HG02885 (cell line): ENCODE measurements around the gene TMC3.

ENCODE experiments used
- ATAC-seq: cut with Tn5 transposase; IDR thresholded peaks from one replicate; pipeline ENCODE4 v1.9.1; 2021; ENCODE audit warnings: mild to moderate bottlenecking; ENCODE audit not compliant: unreplicated experiment, poor library complexity

Gene TMC3

DNA sequence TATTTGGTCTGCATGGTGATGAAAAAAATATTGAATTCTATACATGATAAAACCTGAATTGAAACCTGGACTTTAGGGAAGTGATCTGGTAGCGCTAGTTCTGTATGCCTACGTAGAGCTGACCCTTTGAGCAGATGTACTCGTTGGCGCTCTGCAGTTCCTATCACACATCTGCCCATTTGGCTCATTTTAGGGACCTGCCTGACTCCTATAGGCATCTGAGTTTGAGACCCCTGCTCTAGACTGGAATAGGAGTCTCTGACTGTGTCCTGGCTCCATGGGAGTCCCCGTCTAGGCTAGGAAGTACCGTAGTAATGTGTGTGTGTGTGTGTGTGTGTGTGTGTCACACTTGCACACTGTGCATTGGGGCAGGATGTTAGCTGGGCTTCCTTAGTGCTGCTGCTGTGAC is 71.3 kb downstream of the TMC3 start:
- ATAC-seq, result no peak

DNA sequence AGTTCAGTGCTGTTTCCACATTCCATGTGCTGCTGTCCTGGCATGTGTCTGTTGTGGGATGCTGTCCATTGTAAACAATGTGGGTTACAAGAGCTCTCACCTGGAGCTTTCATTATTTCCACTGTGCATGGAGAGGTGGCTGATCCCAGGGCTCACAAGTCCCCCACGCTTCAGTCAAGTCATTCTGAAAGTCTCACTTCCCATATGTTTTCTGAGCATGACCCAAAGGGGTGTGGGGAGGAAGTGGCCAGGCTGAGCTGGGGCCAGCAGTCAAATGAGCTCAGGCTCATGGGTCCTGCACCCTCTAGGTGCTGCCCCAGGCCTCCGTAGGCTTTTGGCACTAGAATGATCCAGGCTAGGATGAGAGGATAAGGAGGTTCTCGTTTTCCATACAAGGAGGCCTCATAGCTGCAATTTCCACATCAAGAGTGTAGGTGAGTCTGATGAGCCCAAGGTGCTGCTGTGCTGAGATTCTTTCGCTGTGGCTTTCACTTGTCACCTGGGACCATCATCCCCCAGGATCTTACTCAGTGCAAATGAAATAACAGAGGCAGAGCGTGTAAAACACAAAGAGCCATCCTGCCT is 72.1 kb downstream of the TMC3 start:
- ATAC-seq, result peak; percentile 78

DNA sequence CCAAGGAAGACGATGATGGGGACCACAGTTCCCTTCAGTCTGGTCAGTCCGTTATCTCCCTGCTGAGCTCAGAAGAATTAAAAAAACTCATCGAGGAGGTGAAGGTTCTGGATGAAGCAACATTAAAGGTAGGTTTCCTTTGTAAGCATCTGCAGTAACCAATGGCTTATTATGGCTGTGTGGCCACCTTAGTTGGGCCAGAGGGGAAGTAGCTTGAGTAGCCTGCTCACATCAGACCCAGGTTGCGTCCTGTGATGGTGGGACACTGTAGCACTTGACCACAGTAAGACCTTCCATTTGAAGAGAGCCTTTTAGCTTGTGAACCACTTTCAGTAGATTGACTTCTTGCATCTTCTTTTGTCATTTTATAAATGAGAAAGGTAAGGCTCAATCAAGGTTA is 72.6 kb downstream of the TMC3 start:
- peak; percentile 22 for ATAC-seq

GRCh38 chr15:81299630-81300273 is 74.3 kb downstream of the TMC3 start:
- ATAC-seq, result no peak

DNA sequence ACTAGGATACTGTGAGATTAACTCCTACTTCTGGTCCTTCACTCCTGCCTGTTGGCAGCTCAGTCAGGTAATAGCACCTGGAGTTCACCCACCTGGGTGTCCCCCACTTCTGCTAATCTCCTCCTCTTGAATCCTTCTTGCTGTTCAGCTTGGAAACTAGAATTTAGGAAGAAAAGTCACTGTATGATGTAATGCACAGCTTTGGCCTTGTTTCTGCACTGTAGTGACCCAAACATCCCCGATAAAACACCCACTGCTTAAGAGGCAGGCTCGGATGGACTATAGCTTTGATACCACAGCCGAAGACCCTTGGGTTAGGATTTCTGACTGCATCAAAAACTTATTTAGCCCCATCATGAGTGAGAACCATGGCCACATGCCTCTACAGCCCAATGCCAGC is 74.9 kb downstream of the TMC3 start:
- no peak for ATAC-seq

- no peak for ATAC-seq
Observed at GRCh38 chr15:81298611-81299010, 75.4 kb downstream of the TMC3 start.

GRCh38 chr15:81297603-81298575 is 76.1 kb downstream of the TMC3 start:
- no peak for ATAC-seq

DNA sequence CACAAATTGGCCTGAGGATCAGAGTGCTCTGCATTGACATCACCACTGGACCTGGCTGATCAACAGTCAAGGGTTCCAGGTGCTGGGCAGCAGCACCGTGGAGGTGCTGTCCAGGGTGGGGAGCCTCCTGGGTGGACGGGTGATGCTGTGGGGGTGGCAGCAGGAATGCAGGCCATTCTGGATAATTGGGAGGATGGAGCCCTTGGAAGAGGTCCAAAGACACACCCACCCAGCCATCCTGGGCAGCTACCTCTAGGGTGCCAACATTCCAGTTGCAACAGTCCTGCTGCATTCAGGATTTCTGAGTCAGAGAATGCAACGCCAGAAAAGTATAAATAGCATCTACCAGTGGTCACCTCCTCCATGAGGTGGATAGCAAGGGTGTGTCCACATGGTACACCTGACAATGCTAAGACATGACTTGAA is 76.9 kb downstream of the TMC3 start:
- no peak for ATAC-seq

- ATAC-seq, result peak; percentile 49
Observed at GRCh38 chr15:81296673-81297072, 77.3 kb downstream of the TMC3 start.

- ATAC-seq, result no peak
Observed at GRCh38 chr15:81296186-81296585, 77.8 kb downstream of the TMC3 start.

- ATAC-seq, result no peak
Observed at GRCh38 chr15:81295486-81296121, 78.4 kb downstream of the TMC3 start.

DNA sequence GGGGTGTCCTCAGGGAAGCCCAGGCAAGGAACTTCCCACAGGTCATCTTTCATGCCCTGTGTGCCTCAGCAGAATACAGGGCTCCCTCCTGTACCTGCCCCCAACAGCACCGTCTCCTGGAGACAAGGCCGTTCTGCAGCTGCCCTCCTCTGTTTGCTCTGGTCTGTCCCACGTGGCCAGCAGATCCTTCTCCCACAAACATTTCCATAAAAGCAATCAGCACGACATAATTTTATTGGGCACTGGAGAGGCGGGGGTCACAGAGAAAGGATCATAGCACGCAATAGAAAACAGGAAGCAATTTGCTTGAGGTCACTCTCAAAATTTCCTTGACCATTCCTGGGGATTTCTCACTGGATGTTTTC is 79.5 kb downstream of the TMC3 start:
- no peak for ATAC-seq

- ATAC-seq, result peak; percentile 63
Observed at GRCh38 chr15:81293728-81294515, 80.1 kb downstream of the TMC3 start.

GRCh38 chr15:81292523-81293001 is 81.5 kb downstream of the TMC3 start:
- peak; percentile 43 for ATAC-seq

DNA sequence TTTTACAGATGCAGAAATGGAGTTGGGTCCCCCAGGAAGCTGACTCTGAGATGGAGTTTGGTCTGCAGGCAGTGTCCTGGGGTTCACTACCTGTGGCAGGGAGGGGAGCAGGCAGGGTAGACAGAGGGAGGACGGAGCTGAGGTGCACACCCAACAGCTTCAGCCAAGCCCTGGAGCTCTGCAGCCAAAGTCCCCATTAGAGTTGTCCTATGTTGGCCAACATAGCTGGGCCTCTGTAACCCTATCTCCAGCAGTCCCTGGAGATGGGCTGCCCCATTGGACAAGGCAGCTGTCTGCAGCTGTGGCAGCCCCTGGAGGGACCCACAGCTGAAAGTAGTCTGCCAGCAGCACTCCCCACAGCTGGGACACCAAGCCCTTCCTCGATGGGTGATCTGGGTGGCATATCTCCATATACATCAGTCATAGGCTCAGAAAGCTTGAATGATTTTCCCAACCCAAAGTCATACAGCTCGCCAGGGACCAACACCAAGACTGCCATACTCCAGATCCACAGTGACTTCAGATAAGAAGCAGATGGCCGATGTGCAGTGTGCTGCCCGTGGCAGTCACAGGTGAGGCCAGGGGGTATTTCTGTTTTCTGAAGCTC is 82.0 kb downstream of the TMC3 start:
- ATAC-seq, result no peak

DNA sequence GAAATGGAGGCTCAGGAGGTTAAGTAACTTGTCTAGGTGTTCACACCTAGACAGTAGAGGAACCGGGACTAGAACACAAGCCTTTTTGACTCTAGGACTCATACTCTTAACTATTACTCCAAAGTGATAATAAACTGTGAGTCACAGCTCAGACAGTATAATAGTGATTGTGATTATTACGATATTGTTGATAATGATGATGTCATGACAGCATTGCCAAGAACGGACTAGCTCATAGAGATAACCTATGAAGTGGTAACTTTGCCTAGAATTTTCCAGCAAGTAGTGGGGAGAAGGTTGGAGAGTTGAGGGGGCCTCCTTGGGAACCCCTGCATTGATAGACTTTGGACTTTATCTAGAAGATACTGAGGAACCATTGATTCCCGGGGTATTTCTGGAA is 84.1 kb downstream of the TMC3 start:
- no peak for ATAC-seq

DNA sequence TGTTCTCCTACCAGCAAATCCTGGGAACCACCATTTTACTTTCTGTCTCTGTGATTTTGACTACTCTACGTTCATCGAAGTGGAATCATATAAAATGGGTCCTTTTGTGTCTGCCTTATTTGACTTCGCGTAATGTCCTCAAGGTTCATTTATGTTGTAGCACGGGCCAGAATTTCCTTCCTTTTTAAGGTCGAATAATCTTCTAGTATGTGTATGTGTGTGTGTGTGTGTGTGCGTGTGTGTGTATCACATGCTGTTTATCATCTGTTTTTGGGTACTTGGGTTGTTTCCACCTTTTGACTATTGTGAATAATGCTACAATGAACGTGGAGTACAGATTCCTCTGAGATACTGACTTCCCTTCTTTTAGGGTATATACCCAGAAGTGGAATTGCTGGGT is 85.4 kb downstream of the TMC3 start:
- ATAC-seq, result no peak

- no peak for ATAC-seq
Observed at GRCh38 chr15:81288040-81288439, 86.0 kb downstream of the TMC3 start.

DNA sequence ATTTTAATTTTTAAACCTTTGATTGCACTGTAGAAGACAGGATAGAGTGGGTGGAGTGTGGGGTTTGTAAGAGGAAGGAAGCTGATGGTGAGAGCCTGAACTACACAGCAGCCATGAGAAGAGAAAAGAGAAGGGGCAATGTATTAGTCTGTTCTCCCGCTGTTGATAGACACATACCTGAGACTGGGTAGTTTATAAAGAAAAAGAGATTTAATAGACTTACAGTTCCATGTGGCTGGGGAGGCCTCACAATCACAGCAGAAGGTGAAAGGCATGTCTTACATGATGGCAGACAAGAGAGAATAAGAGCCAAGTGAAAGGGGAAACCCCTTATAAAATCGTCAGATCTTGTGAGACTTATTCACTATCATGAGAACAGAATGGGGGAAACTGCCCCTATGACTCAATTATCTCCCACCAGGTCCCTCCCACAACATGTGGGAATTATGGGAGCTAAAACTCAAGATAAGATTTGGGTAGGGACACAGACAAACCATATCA is 87.3 kb downstream of the TMC3 start:
- peak; percentile 73 for ATAC-seq
